Panc1 (cell line): ENCODE measurements around the gene MRPL38. TPM values are rescaled to one million over a fixed set of nuclear protein-coding genes. Genes with fewer than 3 reads are reported as not detected.

Experiments used
- ATAC-seq: fragments of 200-7000 bp; cut with Tn5 transposase; 2 replicates; pipeline ENCODE4 v1.9.1; 2020; ENCODE audit warnings: mild to moderate bottlenecking, moderate library complexity
- BruUV-seq: library from RNA; stranded (reverse); fragments of 400-500 nt; replicated peaks from 2 replicates; lab custom pipeline; 2021; lab: Mats Ljungman, UMichigan
- CTCF ChIA-PET: fragments of 300-600 bp; sonication (Branson Sonifier 250); formaldehyde crosslinking; loops from one replicate; lab custom pipeline; 2022; ENCODE audit warnings: antibody characterized with exemption; lab: Charles Lee
- POLR2A ChIA-PET: fragments of 300-600 bp; sonication (Branson Sonifier 250); formaldehyde crosslinking; loops from one replicate; lab custom pipeline; 2022; ENCODE audit warnings: antibody characterized with exemption; lab: Charles Lee
- DNase-seq: peaks from one replicate; pipeline ENCODE4 v3.0.0-alpha.2; 2010; ENCODE audit warnings: low read depth, low spot score
- H3K27ac ChIP-seq: 2 replicates; pipeline ENCODE4 v1.5.1; 2011; ENCODE audit warnings: mild to moderate bottlenecking, low read length, inconsistent platforms
- H3K27me3 ChIP-seq: fragments of 200-500 bp; sonication (Bioruptor generic); 2 replicates; pipeline ENCODE4 v1.6.0; 2014; ENCODE audit warnings: low read length, inconsistent platforms; ENCODE audit not compliant: control insufficient read depth, insufficient read depth
- H3K36me3 ChIP-seq: fragments of 200-500 bp; sonication (Bioruptor generic); 2 replicates; pipeline ENCODE4 v1.5.1; 2014; ENCODE audit warnings: inconsistent platforms, mild to moderate bottlenecking, low read length, moderate library complexity; ENCODE audit not compliant: control insufficient read depth, insufficient read depth
- H3K4me1 ChIP-seq: 2 replicates; pipeline ENCODE4 v1.5.1; 2011; ENCODE audit warnings: inconsistent platforms, mild to moderate bottlenecking, low read length, moderate library complexity; ENCODE audit not compliant: control insufficient read depth, insufficient read depth
- H3K4me3 ChIP-seq, 2 experiments: 2 replicates each; pipeline ENCODE4 v1.5.1; 2011 to 2012; ENCODE audit warnings: low read depth in 2 of 2, low read length in 2 of 2, mild to moderate bottlenecking in 2 of 2, inconsistent platforms in 1 of 2, moderate library complexity in 1 of 2
- H3K9me3 ChIP-seq: fragments of 200-500 bp; sonication (Bioruptor generic); 2 replicates; pipeline ENCODE4 v1.5.1; 2014; ENCODE audit warnings: low read depth, mild to moderate bottlenecking, inconsistent platforms, low read length, moderate library complexity; ENCODE audit not compliant: control insufficient read depth, insufficient read depth
- POLR2AphosphoS5 ChIP-seq: IDR thresholded peaks from 2 replicates; pipeline ENCODE4 v1.6.1; 2012; ENCODE audit warnings: mild to moderate bottlenecking, low read depth, low read length, moderate library complexity
- SIN3A ChIP-seq: IDR thresholded peaks from 2 replicates; pipeline ENCODE4 v1.6.1; 2012; ENCODE audit warnings: low read depth, mild to moderate bottlenecking, low read length, moderate library complexity, borderline replicate concordance; ENCODE audit not compliant: insufficient read depth
- TCF7L2 ChIP-seq: IDR thresholded peaks from 2 replicates; pipeline ENCODE4 v1.6.1; 2011; ENCODE audit warnings: mild to moderate bottlenecking, low read depth, low read length, inconsistent platforms
- in situ Hi-C: cut with HindIII; loops from 2 replicates; pipeline ENCODE4 v1.10.0; 2016; ENCODE audit warnings: low sequenced_read_pairs, low pct_unique_long_range_greater_than_20kb
- intact Hi-C: fragments of 100-400 bp; cut with micrococcal nuclease; formaldehyde crosslinking; loops from one replicate; pipeline ENCODE4 v1.10.0; 2022; ENCODE audit not compliant: unreplicated experiment
- total RNA-seq: library from RNA; stranded (reverse); gene quantifications from one replicate; pipeline ENCODE4 v1.2.1, GENCODE V29; 2021; ENCODE audit not compliant: unreplicated experiment
- TF ChIP-seq, protein P1 (sequence below), 2 experiments: IDR thresholded peaks; 2 replicates each; pipeline ENCODE4 v1.6.1; 2011 to 2012; ENCODE audit warnings: low read depth in 2 of 2, control low read depth in 1 of 2, low read length in 1 of 2, mild to moderate bottlenecking in 1 of 2, moderate library complexity in 1 of 2; ENCODE audit not compliant: insufficient read depth in 1 of 2
- TF ChIP-seq, protein P2 (sequence below): fragments of 450-650 bp; IDR thresholded peaks from 2 replicates; pipeline ENCODE4 v1.5.1; 2017; ENCODE audit warnings: mild to moderate bottlenecking

The MRPL38 gene
- total RNA-seq, 1 experiment from 2014 or later: 165 TPM

GRCh38 chr17:75922173-75922961, 17.7 kb upstream of the MRPL38 start:
- in situ Hi-C loops: no loop called here
- no peak for ATAC-seq

DNA sequence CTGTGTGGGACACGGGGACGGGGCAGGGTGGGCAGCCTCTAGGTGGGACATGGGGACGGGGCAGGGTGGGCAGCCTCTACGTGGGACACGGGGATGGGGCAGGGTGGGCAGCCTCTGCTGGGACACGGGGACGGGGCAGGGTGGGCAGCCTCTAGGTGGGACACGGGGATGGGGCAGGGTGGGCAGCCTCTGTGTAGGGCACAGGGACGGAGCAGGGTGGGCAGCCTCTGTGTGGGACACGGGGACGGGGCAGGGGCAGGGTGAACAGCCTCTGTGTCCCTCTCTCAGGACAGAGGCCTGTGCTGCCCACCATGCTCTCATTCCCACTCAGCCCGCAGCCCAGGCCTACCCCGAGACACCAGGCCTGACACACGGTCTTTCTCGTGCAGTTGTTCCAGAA, 16.9 kb upstream of the MRPL38 start:
- ChIA-PET CTCF (no interaction called here), POLR2A (interaction anchor here (0.5 kb wide), 1 partner anchor 71 kb away, joined by 3 read pairs; no protein-coding TSS in a partner anchor)
- Histone ChIP-seq H3K27ac (no peak overlapping the region), H3K4me1 (no peaks in the 10 kb centered on the region), H3K36me3 (no peaks in the 10 kb centered on the region), H3K9me3 (no peaks in the 10 kb centered on the region), H3K4me3 (no peak overlapping the region), H3K27me3 (no peaks in the 10 kb centered on the region)
- ATAC-seq: no peak
- BruUV-seq: no TSS peak
- no peak for DNase-seq
- intact Hi-C loops (no loop called here), in situ Hi-C loops (no loop called here)
- TF ChIP-seq TCF7L2 (no peak), SIN3A (no peak), POLR2AphosphoS5 (no peak)
- TF ChIP-seq, protein P1, sequence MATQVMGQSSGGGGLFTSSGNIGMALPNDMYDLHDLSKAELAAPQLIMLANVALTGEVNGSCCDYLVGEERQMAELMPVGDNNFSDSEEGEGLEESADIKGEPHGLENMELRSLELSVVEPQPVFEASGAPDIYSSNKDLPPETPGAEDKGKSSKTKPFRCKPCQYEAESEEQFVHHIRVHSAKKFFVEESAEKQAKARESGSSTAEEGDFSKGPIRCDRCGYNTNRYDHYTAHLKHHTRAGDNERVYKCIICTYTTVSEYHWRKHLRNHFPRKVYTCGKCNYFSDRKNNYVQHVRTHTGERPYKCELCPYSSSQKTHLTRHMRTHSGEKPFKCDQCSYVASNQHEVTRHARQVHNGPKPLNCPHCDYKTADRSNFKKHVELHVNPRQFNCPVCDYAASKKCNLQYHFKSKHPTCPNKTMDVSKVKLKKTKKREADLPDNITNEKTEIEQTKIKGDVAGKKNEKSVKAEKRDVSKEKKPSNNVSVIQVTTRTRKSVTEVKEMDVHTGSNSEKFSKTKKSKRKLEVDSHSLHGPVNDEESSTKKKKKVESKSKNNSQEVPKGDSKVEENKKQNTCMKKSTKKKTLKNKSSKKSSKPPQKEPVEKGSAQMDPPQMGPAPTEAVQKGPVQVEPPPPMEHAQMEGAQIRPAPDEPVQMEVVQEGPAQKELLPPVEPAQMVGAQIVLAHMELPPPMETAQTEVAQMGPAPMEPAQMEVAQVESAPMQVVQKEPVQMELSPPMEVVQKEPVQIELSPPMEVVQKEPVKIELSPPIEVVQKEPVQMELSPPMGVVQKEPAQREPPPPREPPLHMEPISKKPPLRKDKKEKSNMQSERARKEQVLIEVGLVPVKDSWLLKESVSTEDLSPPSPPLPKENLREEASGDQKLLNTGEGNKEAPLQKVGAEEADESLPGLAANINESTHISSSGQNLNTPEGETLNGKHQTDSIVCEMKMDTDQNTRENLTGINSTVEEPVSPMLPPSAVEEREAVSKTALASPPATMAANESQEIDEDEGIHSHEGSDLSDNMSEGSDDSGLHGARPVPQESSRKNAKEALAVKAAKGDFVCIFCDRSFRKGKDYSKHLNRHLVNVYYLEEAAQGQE (IDR thresholded peaks at IDR 0.05; ENCODE audit: insufficient read depth in 1 of 2, low read depth in 2 of 2, low read length in 1 of 2): no peak
- TF ChIP-seq, protein P2, sequence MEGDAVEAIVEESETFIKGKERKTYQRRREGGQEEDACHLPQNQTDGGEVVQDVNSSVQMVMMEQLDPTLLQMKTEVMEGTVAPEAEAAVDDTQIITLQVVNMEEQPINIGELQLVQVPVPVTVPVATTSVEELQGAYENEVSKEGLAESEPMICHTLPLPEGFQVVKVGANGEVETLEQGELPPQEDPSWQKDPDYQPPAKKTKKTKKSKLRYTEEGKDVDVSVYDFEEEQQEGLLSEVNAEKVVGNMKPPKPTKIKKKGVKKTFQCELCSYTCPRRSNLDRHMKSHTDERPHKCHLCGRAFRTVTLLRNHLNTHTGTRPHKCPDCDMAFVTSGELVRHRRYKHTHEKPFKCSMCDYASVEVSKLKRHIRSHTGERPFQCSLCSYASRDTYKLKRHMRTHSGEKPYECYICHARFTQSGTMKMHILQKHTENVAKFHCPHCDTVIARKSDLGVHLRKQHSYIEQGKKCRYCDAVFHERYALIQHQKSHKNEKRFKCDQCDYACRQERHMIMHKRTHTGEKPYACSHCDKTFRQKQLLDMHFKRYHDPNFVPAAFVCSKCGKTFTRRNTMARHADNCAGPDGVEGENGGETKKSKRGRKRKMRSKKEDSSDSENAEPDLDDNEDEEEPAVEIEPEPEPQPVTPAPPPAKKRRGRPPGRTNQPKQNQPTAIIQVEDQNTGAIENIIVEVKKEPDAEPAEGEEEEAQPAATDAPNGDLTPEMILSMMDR: no peak

More at GRCh38 chr17:75922173-75922961, 17.7 kb upstream of the MRPL38 start:
- H3K27me3 ChIP-seq: no peaks in the 10 kb centered on the region
- H3K9me3 ChIP-seq: no peaks in the 10 kb centered on the region
- DNase-seq: no peak
- no peak overlapping the region for H3K27ac ChIP-seq
- no peak overlapping the region for H3K4me3 ChIP-seq
- TF ChIP-seq, protein P2: no peak
- no peak for TF ChIP-seq SIN3A
- no peak for TF ChIP-seq TCF7L2
- no peak for TF ChIP-seq POLR2AphosphoS5
- H3K36me3 ChIP-seq: no peaks in the 10 kb centered on the region
- POLR2A ChIA-PET: no interaction called here
- CTCF ChIA-PET: no interaction called here
- H3K4me1 ChIP-seq: no peaks in the 10 kb centered on the region
- intact Hi-C loops: no loop called here
- no TSS peak for BruUV-seq
